GM12891 (cell line): ENCODE measurements around the gene RPS5.

Source experiments
- POLR2A ChIP-seq: IDR thresholded peaks from 2 replicates; pipeline ENCODE4 v1.6.1; 2011; ENCODE audit warnings: low read depth, low read length, control low read depth
- POLR2AphosphoS5 ChIP-seq: IDR thresholded peaks from 2 replicates; pipeline ENCODE4 v1.6.1; 2011; ENCODE audit warnings: low read depth, low read length, control low read depth
- POU2F2 ChIP-seq: IDR thresholded peaks from 2 replicates; pipeline ENCODE4 v1.6.1; 2011; ENCODE audit warnings: low read depth, mild to moderate bottlenecking, control low read depth, low read length, moderate library complexity
- SPI1 ChIP-seq: IDR thresholded peaks from 2 replicates; pipeline ENCODE4 v1.6.1; 2011; ENCODE audit warnings: low read depth, low read length, control low read depth
- TAF1 ChIP-seq: IDR thresholded peaks from 2 replicates; pipeline ENCODE4 v1.6.1; 2011; ENCODE audit warnings: low read depth, low read length, control low read depth

DNA sequence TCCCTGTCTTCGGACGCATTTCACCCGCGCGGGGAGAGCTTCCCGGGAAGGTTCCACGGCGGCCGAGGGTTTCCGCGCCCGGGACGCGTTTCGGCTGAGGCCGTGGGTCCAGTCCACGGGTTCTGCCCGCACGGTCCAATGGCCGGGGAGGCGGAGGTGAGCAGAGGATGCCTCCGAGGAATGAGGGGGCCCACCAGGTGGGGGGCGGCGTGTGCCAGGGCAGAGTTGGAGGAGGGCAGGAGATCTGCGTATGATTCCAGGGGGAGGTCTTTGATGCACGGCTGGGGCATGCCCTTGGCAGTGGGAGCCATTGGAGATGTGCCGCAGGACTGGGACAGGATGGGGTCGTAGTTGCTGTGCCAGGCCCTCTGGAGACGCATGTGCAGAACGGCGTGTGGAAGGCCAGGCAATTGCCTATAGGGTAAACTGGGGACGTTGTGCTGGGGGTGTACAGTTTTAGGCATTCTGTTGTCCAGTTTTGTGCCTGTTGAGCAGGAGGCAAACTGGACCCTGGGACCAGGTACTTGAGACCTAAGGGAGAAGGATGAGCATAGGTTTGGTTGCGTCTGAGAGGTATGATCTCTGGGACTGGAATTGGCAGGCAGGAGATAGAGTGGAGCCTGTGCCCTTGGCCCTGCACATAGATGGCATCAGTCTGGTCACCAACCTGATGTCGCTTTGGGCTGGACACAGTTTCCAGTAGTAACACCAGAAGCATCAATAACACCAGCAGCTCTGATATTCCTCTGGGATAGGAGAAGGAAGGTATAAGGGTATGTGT is 22.1 kb downstream of the RPS5 start:
- TF ChIP-seq POLR2A (no peak), POLR2AphosphoS5 (no peak), SPI1 (no peak), POU2F2 (no peak), TAF1 (no peak)
